ENCODE measurements around the gene SLC24A3.

- no peak for TF ChIP-seq MTF1 (CRISPR knock-in tag; IDR thresholded peaks at IDR 0.05)
- TF ChIP-seq EZH2 (conservative IDR thresholded peaks at IDR 0.05; ENCODE audit: low read depth, low read length): no peak
- no peak for TF ChIP-seq HMGXB4 (CRISPR knock-in tag; IDR thresholded peaks at IDR 0.05; ENCODE audit: borderline replicate concordance in 1 of 2, low read depth in 1 of 2)
- no peak for TF ChIP-seq POLR2AphosphoS5 (IDR thresholded peaks at IDR 0.05; ENCODE audit: low read depth, low read length)
- TF ChIP-seq ZFP36 (IDR thresholded peaks at IDR 0.05; ENCODE audit: borderline replicate concordance, low read depth, low read length, partially characterized antibody): no peak
- no peak for TF ChIP-seq HDAC2 (CRISPR knock-in tag; IDR thresholded peaks at IDR 0.05)
- no peak for TF ChIP-seq RAD21 (CRISPR knock-in tag; IDR thresholded peaks at IDR 0.05)
- no peak for TF ChIP-seq ZNF687 (CRISPR knock-in tag; IDR thresholded peaks at IDR 0.05)
- TF ChIP-seq ZHX1 (CRISPR knock-in tag; IDR thresholded peaks at IDR 0.05; ENCODE audit: low read depth): no peak
- TF ChIP-seq TBL1XR1 (IDR thresholded peaks at IDR 0.05; ENCODE audit: borderline replicate concordance, low read length, partially characterized antibody): no peak
- no peak for TF ChIP-seq ZNF318 (CRISPR knock-in tag; IDR thresholded peaks at IDR 0.05)
Measured at GRCh38 chr20:19710336-19711120, 498.1 kb downstream of the SLC24A3 start.
